ENCODE measurements around the gene COA4.

The COA4 gene

DNA sequence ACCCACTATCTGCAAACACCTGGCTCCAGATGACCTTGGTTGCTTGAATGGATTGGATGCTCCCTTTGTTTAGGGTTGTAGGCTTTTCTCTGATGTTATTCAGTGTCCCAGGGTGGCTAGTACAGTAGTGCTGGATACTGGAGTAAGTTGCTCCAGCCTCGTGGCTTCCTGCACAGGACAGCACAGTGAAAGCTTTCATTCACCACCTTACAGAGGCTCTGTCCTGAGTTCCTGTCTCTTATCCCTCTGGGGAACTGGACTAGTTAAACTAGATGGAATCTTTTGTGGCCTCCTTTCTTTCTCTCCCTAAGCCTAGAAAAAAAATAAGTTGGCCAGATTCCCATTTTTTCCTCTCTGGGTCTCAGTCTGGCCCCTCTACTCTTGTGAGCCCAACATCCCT, 46.4 kb downstream of the COA4 start:
- no peaks in the 10 kb centered on the region for H3K79me2 ChIP-seq (ENCODE audit: low read length)
- no peaks in the 10 kb centered on the region for H3K9me3 ChIP-seq (ENCODE audit: insufficient read depth, low read length)
- no peak overlapping the region for H3K27ac ChIP-seq (ENCODE audit: low read length)
- no peaks in the 10 kb centered on the region for H4K20me1 ChIP-seq (ENCODE audit: insufficient read depth, low read length)
- H3K4me3 ChIP-seq (ENCODE audit: low read length), result no peak overlapping the region
- peaks cover 13% of the 10 kb centered on the region for H3K36me3 ChIP-seq (replicated peaks; ENCODE audit: low read depth, low read length)
- H2AFZ ChIP-seq (ENCODE audit: low read depth, low read length), result no peak overlapping the region
- TF ChIP-seq EZH2phosphoT487 (IDR thresholded peaks at IDR 0.05; ENCODE audit: low read depth) (no peak), CTCF (IDR thresholded peaks at IDR 0.05; ENCODE audit: low read depth, low read length) (no peak)
- no peak overlapping the region for H3K9ac ChIP-seq (ENCODE audit: low read length)
- H3K4me2 ChIP-seq (ENCODE audit: low read length), result no peak overlapping the region
- H3K4me1 ChIP-seq (ENCODE audit: low read length), result no peaks in the 10 kb centered on the region
- no peaks in the 10 kb centered on the region for H3K27me3 ChIP-seq (ENCODE audit: low read depth, low read length)

Measured in OCI-LY3 (cell line).